Gastroesophageal sphincter (tissue), 4 donors: ENCODE data around the gene PSMD14. TPM values are rescaled to one million over a fixed set of nuclear protein-coding genes. Genes with fewer than 3 reads are reported as not detected.

ENCODE experiments used
- ATAC-seq: fragments of 150-250 bp; one replicate; pipeline ENCODE4 v1.9.1; 2016; ENCODE audit warnings: mild to moderate bottlenecking, moderate library complexity
- H3K27ac ChIP-seq, 4 donors: fragments of 200-600 bp; sonication (generic) in 3 of 4; 1 replicate in 3 of 4; 2 replicates in 1 of 4; pipeline ENCODE4 v1.5.1; 2016 to 2019
- H3K27me3 ChIP-seq: fragments of 200-600 bp; sonication (generic); one replicate; pipeline ENCODE4 v1.5.1; 2019
- H3K36me3 ChIP-seq, 2 donors: fragments of 200-600 bp; sonication (generic); one replicate each; pipeline ENCODE4 v1.5.1; 2019; ENCODE audit warnings: control low read depth in 1 of 2
- H3K4me1 ChIP-seq, 3 donors: fragments of 200-600 bp; sonication (generic); 1 replicate in 2 of 3; 2 replicates in 1 of 3; pipeline ENCODE4 v1.5.1; 2016 to 2019; ENCODE audit warnings: control low read depth in 2 of 3
- H3K4me3 ChIP-seq, 2 donors: fragments of 200-600 bp; sonication (generic); one replicate each; pipeline ENCODE4 v1.5.1; 2019; ENCODE audit warnings: mild to moderate bottlenecking in 1 of 2, moderate library complexity in 1 of 2
- H3K9me3 ChIP-seq, 3 donors: fragments of 200-600 bp; sonication (generic); one replicate each; pipeline ENCODE4 v1.5.1; 2017 to 2019; ENCODE audit warnings: control low read depth in 2 of 3
- CTCF ChIP-seq, 4 experiments: fragments of 200-600 bp in 2 of 4; fragments of 450-650 bp in 2 of 4; sonication (generic) in 1 of 4; IDR thresholded peaks; one replicate each; pipeline ENCODE4 v1.5.1; 2017 to 2019; ENCODE audit warnings: antibody characterized with exemption in 4 of 4, mild to moderate bottlenecking in 2 of 4, moderate library complexity in 2 of 4
- EP300 ChIP-seq: sonication (generic); formaldehyde crosslinking; IDR thresholded peaks from one replicate; pipeline ENCODE4 v1.6.1; 2017; ENCODE audit warnings: antibody characterized with exemption, mild to moderate bottlenecking
- POLR2A ChIP-seq, 2 donors: fragments of 450-650 bp; IDR thresholded peaks; one replicate each; pipeline ENCODE4 v1.6.1; 2017; ENCODE audit warnings: antibody characterized with exemption in 2 of 2, mild to moderate bottlenecking in 2 of 2, moderate library complexity in 1 of 2
- POLR2AphosphoS5 ChIP-seq: sonication (generic); formaldehyde crosslinking; IDR thresholded peaks from one replicate; pipeline ENCODE4 v1.6.1; 2017; ENCODE audit warnings: antibody characterized with exemption
- WGBS, 2 donors: methylation state at CpG; one replicate each; pipeline ENCODE4 v1.1.5; 2018; ENCODE audit warnings: low coverage in 1 of 2; 5-methylcytosine and 5-hydroxymethylcytosine counted together
- total RNA-seq, 4 donors: library from RNA; depleted of rRNA; stranded (reverse); fragments of >200 nt; gene quantifications; one replicate each; pipeline ENCODE4 v1.1.0, GENCODE V29; 2016

Gene PSMD14
- total RNA-seq, 4 donors from 2014 or later = 32.3 to 46.1 (median 35.6) TPM

- peaks cover 0 to 27% of the 10 kb centered on the region in 2 donors for H3K36me3 ChIP-seq
- H3K4me3 ChIP-seq = no peak overlapping the region
- no peak overlapping the region for H3K27ac ChIP-seq
- no peak for TF ChIP-seq CTCF (IDR thresholded peaks at IDR 0.05)
- TF ChIP-seq POLR2A (IDR thresholded peaks at IDR 0.05) = no peak
- no peak for TF ChIP-seq EP300
- TF ChIP-seq POLR2AphosphoS5 = no peak
- no peaks in the 10 kb centered on the region for H3K27me3 ChIP-seq
- H3K4me1 ChIP-seq = no peaks in the 10 kb centered on the region
- ATAC-seq = no peak
- no peaks in the 10 kb centered on the region for H3K9me3 ChIP-seq
These were observed 65.7 kb downstream of the PSMD14 start for GRCh38 chr2:161373942-161374341.

- Histone ChIP-seq H3K4me3 (no peak overlapping the region), H3K4me1 (no peaks in the 10 kb centered on the region), H3K27me3 (no peaks in the 10 kb centered on the region), H3K27ac (no peak overlapping the region), H3K9me3 (no peaks in the 10 kb centered on the region), H3K36me3 (peaks cover 0 to 27% of the 10 kb centered on the region in 2 donors)
- TF ChIP-seq POLR2AphosphoS5 (no peak), CTCF (IDR thresholded peaks at IDR 0.05) (no peak), POLR2A (IDR thresholded peaks at IDR 0.05) (no peak), EP300 (no peak)
- 94 to 95% methylated on average over 1 of the region's 1 CpG for WGBS, 2 donors
- no peak for ATAC-seq
These were observed 66.2 kb downstream of the PSMD14 start for GRCh38 chr2:161374446-161374845.

DNA sequence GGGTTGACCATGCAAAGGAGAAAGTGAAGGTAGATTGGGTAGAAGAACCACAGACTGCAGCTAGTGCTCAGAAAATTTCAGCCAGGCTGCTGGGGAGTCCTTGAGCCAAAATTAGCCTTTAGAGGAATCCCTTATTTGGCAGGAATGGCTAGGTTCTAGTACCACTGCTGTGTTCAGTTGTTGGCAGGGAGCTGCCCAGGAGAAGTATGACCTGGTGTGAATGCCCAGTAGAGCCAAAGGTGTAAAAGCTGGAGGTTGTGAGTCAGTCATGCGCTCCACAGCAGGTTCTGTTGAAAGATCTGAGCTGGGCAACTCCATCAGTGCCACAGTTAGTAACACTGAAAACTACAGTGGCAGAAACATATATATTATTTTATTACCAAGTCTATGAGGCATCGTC is 71.5 kb downstream of the PSMD14 start:
- Histone ChIP-seq H3K9me3 (no peaks in the 10 kb centered on the region), H3K4me1 (no peaks in the 10 kb centered on the region), H3K4me3 (no peak overlapping the region), H3K27ac (no peak overlapping the region), H3K27me3 (no peaks in the 10 kb centered on the region), H3K36me3 (no peaks in the 10 kb centered on the region)
- no peak for TF ChIP-seq EP300
- TF ChIP-seq POLR2A (IDR thresholded peaks at IDR 0.05) = no peak
- no peak for TF ChIP-seq CTCF (IDR thresholded peaks at IDR 0.05)
- TF ChIP-seq POLR2AphosphoS5 = no peak
- 83 to 91% methylated on average over 1 to 2 of the region's 2 CpGs for WGBS, 2 donors
- no peak for ATAC-seq

DNA sequence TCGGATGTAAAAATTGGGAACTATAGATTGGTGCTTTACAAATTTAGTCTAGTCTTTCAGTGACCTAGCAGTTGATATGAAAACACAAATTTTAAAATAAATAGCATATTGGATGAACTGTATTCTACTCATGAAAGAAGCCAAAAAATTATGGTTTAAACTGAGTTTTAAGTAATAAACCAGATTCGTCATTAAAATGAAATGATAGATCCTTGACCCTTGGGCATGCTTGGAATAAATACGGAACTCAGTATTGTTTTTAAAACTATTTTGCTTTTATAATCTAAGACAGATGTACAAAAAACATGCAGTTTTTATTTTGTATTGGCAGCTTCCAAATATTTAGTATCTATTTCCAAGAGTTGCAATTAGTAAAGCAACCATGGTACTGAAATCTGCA is 73.3 kb downstream of the PSMD14 start:
- H3K4me3 ChIP-seq = no peak overlapping the region
- no peaks in the 10 kb centered on the region for H3K27me3 ChIP-seq
- H3K9me3 ChIP-seq = no peaks in the 10 kb centered on the region
- no peak for ATAC-seq
- H3K27ac ChIP-seq = no peak overlapping the region
- WGBS, 2 donors = 78 to 81% methylated on average over 3 of the region's 3 CpGs
- no peaks in the 10 kb centered on the region for H3K36me3 ChIP-seq
- TF ChIP-seq POLR2A (IDR thresholded peaks at IDR 0.05) = no peak
- TF ChIP-seq EP300 = no peak
- no peak for TF ChIP-seq POLR2AphosphoS5
- TF ChIP-seq CTCF (IDR thresholded peaks at IDR 0.05) = no peak
- no peaks in the 10 kb centered on the region for H3K4me1 ChIP-seq

- Histone ChIP-seq H3K4me3 (no peak overlapping the region), H3K9me3 (no peaks in the 10 kb centered on the region), H3K27ac (no peak overlapping the region), H3K36me3 (peaks cover 0 to 4% of the 10 kb centered on the region in 2 donors), H3K27me3 (no peaks in the 10 kb centered on the region), H3K4me1 (no peaks in the 10 kb centered on the region)
- TF ChIP-seq CTCF (IDR thresholded peaks at IDR 0.05) = no peak
- no peak for TF ChIP-seq POLR2AphosphoS5
- TF ChIP-seq EP300 = no peak
- no peak for TF ChIP-seq POLR2A (IDR thresholded peaks at IDR 0.05)
- ATAC-seq = no peak
- 92 to 94% methylated on average over 4 of the region's 4 CpGs for WGBS, 2 donors
These were observed 74.5 kb downstream of the PSMD14 start for GRCh38 chr2:161382747-161383146.
